ENCODE measurements around the gene DCDC1.
"Not testable (repeated sequence)": the region's sequence is repeated elsewhere in the genome, so short reads cannot be mapped to it uniquely, and the experiment has no call there.

Gene DCDC1

DNA sequence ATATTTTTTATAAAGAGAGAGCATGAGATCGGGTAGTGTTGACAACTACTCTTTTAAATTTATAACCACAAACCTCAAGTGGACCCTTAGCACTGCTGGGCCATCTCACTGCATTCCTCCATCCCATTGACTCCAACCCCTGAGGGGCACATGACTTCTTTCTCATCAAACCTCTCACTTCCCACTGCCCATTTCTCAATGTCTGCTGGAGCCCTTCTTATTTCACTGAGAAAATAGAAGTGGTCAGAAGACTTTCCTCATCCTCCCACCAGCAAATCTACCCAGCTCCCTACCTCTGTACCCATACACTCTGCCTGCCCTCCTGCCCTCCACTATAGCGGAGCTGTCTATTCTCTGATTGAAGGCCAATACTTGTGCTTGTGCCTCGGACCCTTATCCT, 412.8 kb downstream of the DCDC1 start:
- Histone ChIP-seq H3K4me1 (ENCODE audit: insufficient read depth, poor library complexity, severe bottlenecking) (no peaks in the 10 kb centered on the region), H3K27me3 (ENCODE audit: insufficient read depth, poor library complexity, severe bottlenecking) (no peaks in the 10 kb centered on the region), H3K27ac (ENCODE audit: poor library complexity, severe bottlenecking) (no peak overlapping the region), H3K9me3 (ENCODE audit: severe bottlenecking) (no peaks in the 10 kb centered on the region), H3K36me3 (ENCODE audit: low read depth) (no peaks in the 10 kb centered on the region), H3K4me3 (ENCODE audit: severe bottlenecking) (no peak overlapping the region)
- DNase-seq (ENCODE audit: low spot score) (no peak), ATAC-seq (ENCODE audit: low read depth) (no peak)
- TF ChIP-seq, protein P1, sequence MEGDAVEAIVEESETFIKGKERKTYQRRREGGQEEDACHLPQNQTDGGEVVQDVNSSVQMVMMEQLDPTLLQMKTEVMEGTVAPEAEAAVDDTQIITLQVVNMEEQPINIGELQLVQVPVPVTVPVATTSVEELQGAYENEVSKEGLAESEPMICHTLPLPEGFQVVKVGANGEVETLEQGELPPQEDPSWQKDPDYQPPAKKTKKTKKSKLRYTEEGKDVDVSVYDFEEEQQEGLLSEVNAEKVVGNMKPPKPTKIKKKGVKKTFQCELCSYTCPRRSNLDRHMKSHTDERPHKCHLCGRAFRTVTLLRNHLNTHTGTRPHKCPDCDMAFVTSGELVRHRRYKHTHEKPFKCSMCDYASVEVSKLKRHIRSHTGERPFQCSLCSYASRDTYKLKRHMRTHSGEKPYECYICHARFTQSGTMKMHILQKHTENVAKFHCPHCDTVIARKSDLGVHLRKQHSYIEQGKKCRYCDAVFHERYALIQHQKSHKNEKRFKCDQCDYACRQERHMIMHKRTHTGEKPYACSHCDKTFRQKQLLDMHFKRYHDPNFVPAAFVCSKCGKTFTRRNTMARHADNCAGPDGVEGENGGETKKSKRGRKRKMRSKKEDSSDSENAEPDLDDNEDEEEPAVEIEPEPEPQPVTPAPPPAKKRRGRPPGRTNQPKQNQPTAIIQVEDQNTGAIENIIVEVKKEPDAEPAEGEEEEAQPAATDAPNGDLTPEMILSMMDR (IDR thresholded peaks at IDR 0.05; ENCODE audit: poor library complexity, severe bottlenecking) = no peak

DNA sequence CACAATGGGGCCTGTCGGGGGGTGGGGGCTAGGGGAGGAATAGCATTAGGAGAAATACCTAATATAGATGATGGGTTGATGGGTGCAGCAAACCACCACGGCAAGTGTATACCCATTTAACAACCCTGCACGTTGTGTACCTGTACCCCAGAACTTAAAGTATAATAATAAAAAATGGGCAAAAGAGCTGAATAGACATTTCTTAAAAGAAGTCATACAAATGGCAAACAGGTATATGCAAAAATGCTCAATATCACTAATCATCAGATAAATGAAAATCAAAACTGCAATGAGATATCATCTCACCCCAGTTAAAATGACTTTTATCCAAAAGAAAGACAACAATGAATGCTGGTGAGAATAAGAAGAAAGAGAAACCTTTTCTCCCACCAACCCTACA, 419.7 kb downstream of the DCDC1 start:
- no peaks in the 10 kb centered on the region for H3K9me3 ChIP-seq (ENCODE audit: severe bottlenecking)
- H3K27me3 ChIP-seq (ENCODE audit: insufficient read depth, poor library complexity, severe bottlenecking) = no peaks in the 10 kb centered on the region
- no peaks in the 10 kb centered on the region for H3K36me3 ChIP-seq (ENCODE audit: low read depth)
- H3K4me1 ChIP-seq (ENCODE audit: insufficient read depth, poor library complexity, severe bottlenecking) = no peaks in the 10 kb centered on the region
- H3K4me3 ChIP-seq (ENCODE audit: severe bottlenecking) = no peak overlapping the region
- ATAC-seq (ENCODE audit: low read depth) = no peak
- no peak overlapping the region for H3K27ac ChIP-seq (ENCODE audit: poor library complexity, severe bottlenecking)
- TF ChIP-seq, protein P1 (IDR thresholded peaks at IDR 0.05; ENCODE audit: poor library complexity, severe bottlenecking) = no peak
- no peak for DNase-seq (ENCODE audit: low spot score)

DNA sequence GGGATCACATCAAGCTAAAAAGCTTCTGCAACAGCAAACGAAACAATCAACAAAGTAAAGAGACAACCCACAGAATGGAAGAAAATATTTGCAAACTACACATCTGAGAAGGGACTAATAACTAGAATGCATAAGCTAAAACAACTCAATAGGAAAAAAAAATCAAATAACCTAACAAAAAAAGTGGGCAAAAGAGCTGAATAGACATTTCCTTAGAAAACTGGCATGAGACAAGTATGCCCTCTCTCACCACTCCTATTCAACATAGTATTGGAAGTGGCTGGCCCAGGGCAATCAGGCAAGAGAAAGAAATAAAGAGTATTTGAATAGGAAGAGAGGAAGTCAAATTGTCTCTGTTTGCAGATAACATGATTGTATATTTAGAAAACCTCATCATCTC, 421.8 kb downstream of the DCDC1 start:
- not testable (repeated sequence) for H3K27me3 ChIP-seq (ENCODE audit: insufficient read depth, poor library complexity, severe bottlenecking); H3K4me1 ChIP-seq (ENCODE audit: insufficient read depth, poor library complexity, severe bottlenecking); H3K9me3 ChIP-seq (ENCODE audit: severe bottlenecking); H3K27ac ChIP-seq (ENCODE audit: poor library complexity, severe bottlenecking); H3K36me3 ChIP-seq (ENCODE audit: low read depth); H3K4me3 ChIP-seq (ENCODE audit: severe bottlenecking); DNase-seq (ENCODE audit: low spot score); ATAC-seq (ENCODE audit: low read depth)

DNA sequence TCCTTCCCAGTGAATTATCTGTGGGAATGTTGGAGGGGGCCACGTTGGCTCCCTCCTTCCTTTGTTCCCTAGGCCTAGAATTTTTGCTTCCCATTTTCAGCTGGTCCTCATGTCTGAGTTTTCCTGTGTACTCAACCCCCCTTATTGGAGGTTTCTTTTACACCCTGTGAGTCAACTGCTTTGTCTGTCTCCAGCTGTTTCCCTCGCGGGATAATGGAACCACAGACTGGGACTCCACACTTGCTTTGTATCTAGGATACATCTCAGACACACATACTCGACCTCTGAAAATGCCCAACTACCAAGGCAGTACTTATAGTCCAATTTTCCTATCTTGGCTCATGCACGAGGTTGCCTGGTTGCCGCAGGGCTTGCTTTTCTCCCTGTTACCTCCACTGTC, 430.7 kb downstream of the DCDC1 start:
- DNase-seq (ENCODE audit: low spot score) (no peak), ATAC-seq (ENCODE audit: low read depth) (no peak)
- Histone ChIP-seq H3K27ac (ENCODE audit: poor library complexity, severe bottlenecking) (no peak overlapping the region), H3K4me1 (ENCODE audit: insufficient read depth, poor library complexity, severe bottlenecking) (no peaks in the 10 kb centered on the region), H3K27me3 (ENCODE audit: insufficient read depth, poor library complexity, severe bottlenecking) (peaks cover 5% of the 10 kb centered on the region), H3K4me3 (ENCODE audit: severe bottlenecking) (no peak overlapping the region), H3K9me3 (ENCODE audit: severe bottlenecking) (no peaks in the 10 kb centered on the region), H3K36me3 (ENCODE audit: low read depth) (no peaks in the 10 kb centered on the region)
- TF ChIP-seq, protein P1 (IDR thresholded peaks at IDR 0.05; ENCODE audit: poor library complexity, severe bottlenecking) = no peak

DNA sequence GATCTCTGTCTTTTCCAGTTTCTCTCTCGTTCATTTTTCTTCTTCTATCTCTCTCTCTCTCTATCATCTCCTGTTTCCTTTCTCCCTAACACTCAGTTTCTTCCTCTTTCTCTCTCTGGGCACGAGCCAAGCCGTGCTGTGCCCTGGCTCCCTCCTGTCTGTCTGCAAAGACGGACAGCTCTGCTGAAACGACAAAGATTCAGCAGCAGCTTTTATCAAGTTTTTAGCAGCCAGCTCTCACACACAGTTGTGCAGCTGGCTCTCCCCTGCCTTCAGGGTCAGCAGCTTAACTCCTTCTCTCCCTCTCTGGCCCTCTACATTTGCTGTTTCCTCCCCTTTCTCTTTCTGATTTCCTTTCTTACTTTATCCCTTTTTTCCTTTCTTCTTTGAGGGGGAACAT, 431.4 kb downstream of the DCDC1 start:
- no peak for DNase-seq (ENCODE audit: low spot score)
- TF ChIP-seq, protein P1 (IDR thresholded peaks at IDR 0.05; ENCODE audit: poor library complexity, severe bottlenecking) = no peak
- peaks cover 5% of the 10 kb centered on the region for H3K27me3 ChIP-seq (ENCODE audit: insufficient read depth, poor library complexity, severe bottlenecking)
- H3K4me1 ChIP-seq (ENCODE audit: insufficient read depth, poor library complexity, severe bottlenecking) = no peaks in the 10 kb centered on the region
- no peak overlapping the region for H3K27ac ChIP-seq (ENCODE audit: poor library complexity, severe bottlenecking)
- no peaks in the 10 kb centered on the region for H3K36me3 ChIP-seq (ENCODE audit: low read depth)
- H3K9me3 ChIP-seq (ENCODE audit: severe bottlenecking) = no peaks in the 10 kb centered on the region
- no peak overlapping the region for H3K4me3 ChIP-seq (ENCODE audit: severe bottlenecking)
- ATAC-seq (ENCODE audit: low read depth) = no peak

Data from RWPE2 (cell line).